GM18511 (cell line): ENCODE measurements around the gene POU2AF1.

Source experiments
- ATAC-seq: cut with Tn5 transposase; IDR thresholded peaks from one replicate; pipeline ENCODE4 v1.9.1; 2021; ENCODE audit warnings: mild to moderate bottlenecking, moderate library complexity; ENCODE audit not compliant: unreplicated experiment

POU2AF1 gene

GRCh38 chr11:111388420-111388819 lies 9.3 kb upstream of the POU2AF1 start:
- no peak for ATAC-seq

- ATAC-seq, result no peak
Observed at GRCh38 chr11:111387363-111387762, 8.3 kb upstream of the POU2AF1 start.

GRCh38 chr11:111386611-111387150 lies 7.6 kb upstream of the POU2AF1 start:
- ATAC-seq, result no peak

- ATAC-seq, result no peak
Observed at GRCh38 chr11:111384494-111384893, 5.4 kb upstream of the POU2AF1 start.

- no peak for ATAC-seq
Observed at GRCh38 chr11:111382451-111382850, 3.4 kb upstream of the POU2AF1 start.

- ATAC-seq, result peak; percentile 48
Observed at GRCh38 chr11:111379602-111380136, 594 bp upstream of the POU2AF1 start.

GRCh38 chr11:111378185-111378860 lies 752 bp downstream of the POU2AF1 start:
- ATAC-seq, result peak; percentile 27

- ATAC-seq, result no peak
Observed at GRCh38 chr11:111376181-111376871, 2.7 kb downstream of the POU2AF1 start.

- no peak for ATAC-seq
Observed at GRCh38 chr11:111373590-111373989, 5.5 kb downstream of the POU2AF1 start.

GRCh38 chr11:111372538-111372937 lies 6.5 kb downstream of the POU2AF1 start:
- ATAC-seq, result no peak

GRCh38 chr11:111370902-111371578 lies 8.0 kb downstream of the POU2AF1 start:
- peak; percentile 51 for ATAC-seq

GRCh38 chr11:111370270-111370901 lies 8.7 kb downstream of the POU2AF1 start:
- no peak for ATAC-seq

- ATAC-seq, result no peak
Observed at GRCh38 chr11:111368285-111368560, 10.9 kb downstream of the POU2AF1 start.

GRCh38 chr11:111367411-111368284 lies 11.4 kb downstream of the POU2AF1 start:
- ATAC-seq, result peak; percentile 64

GRCh38 chr11:111366560-111367410 lies 12.3 kb downstream of the POU2AF1 start:
- ATAC-seq, result no peak

GRCh38 chr11:111365722-111366559 lies 13.1 kb downstream of the POU2AF1 start:
- ATAC-seq, result no peak

- no peak for ATAC-seq
Observed at GRCh38 chr11:111364503-111364902, 14.6 kb downstream of the POU2AF1 start.

GRCh38 chr11:111363985-111364384 lies 15.1 kb downstream of the POU2AF1 start:
- peak; percentile 38 for ATAC-seq
